DOHH2 (cell line): ENCODE results near the gene PPIB.

Experiments
- H3F3A ChIP-seq: fragments of 200-600 bp; sonication (generic), shearing (Covaris generic); 2 replicates; pipeline ENCODE4 v1.6.0; 2016; ENCODE audit warnings: antibody characterized with exemption, mild to moderate bottlenecking; ENCODE audit not compliant: control insufficient read depth, insufficient read depth
- H3K27ac ChIP-seq: fragments of 200-600 bp; sonication (generic); 2 replicates; pipeline ENCODE4 v1.5.1; 2014; ENCODE audit warnings: low read depth, mild to moderate bottlenecking, low read length, moderate library complexity
- H3K27me3 ChIP-seq: fragments of 200-600 bp; sonication (generic); 2 replicates; pipeline ENCODE4 v1.6.1; 2014; ENCODE audit warnings: mild to moderate bottlenecking, low read length, mixed read lengths; ENCODE audit not compliant: control insufficient read depth
- H3K36me3 ChIP-seq: fragments of 200-600 bp; sonication (generic); 2 replicates; pipeline ENCODE4 v1.6.1; 2014; ENCODE audit warnings: mild to moderate bottlenecking, low read length, moderate library complexity, mixed read lengths; ENCODE audit not compliant: control insufficient read depth
- H3K4me1 ChIP-seq: fragments of 200-600 bp; sonication (generic); 2 replicates; pipeline ENCODE4 v1.6.1; 2014; ENCODE audit warnings: mild to moderate bottlenecking, low read length, mixed read lengths; ENCODE audit not compliant: control insufficient read depth
- H3K4me2 ChIP-seq: fragments of 200-600 bp; sonication (generic); 2 replicates; pipeline ENCODE4 v1.6.0; 2014; ENCODE audit warnings: mild to moderate bottlenecking, low read length, moderate library complexity
- H3K4me3 ChIP-seq: fragments of 200-600 bp; sonication (generic); 2 replicates; pipeline ENCODE4 v1.5.1; 2014; ENCODE audit warnings: mild to moderate bottlenecking, low read length, mixed read lengths
- H3K79me2 ChIP-seq: fragments of 200-600 bp; sonication (generic); 2 replicates; pipeline ENCODE4 v1.6.1; 2014; ENCODE audit warnings: mild to moderate bottlenecking, low read length, mixed read lengths; ENCODE audit not compliant: control insufficient read depth
- H3K9me2 ChIP-seq: fragments of 200-600 bp; sonication (generic); replicated peaks from 2 replicates; pipeline ENCODE4 v1.6.1; 2014; ENCODE audit warnings: mild to moderate bottlenecking, low read length, mixed read lengths; ENCODE audit not compliant: control insufficient read depth
- H3K9me3 ChIP-seq: fragments of 200-600 bp; sonication (generic); 2 replicates; pipeline ENCODE4 v1.6.1; 2014; ENCODE audit warnings: antibody characterized with exemption, low read length, mixed read lengths; ENCODE audit not compliant: control insufficient read depth, insufficient read depth
- H4K20me1 ChIP-seq: fragments of 200-600 bp; sonication (generic); 2 replicates; pipeline ENCODE4 v1.6.0; 2014; ENCODE audit warnings: low read depth, mild to moderate bottlenecking, antibody characterized with exemption, low read length, moderate library complexity; ENCODE audit not compliant: control insufficient read depth, insufficient read depth
- EZH2phosphoT487 ChIP-seq: fragments of 200-600 bp; sonication (generic); IDR thresholded peaks from 2 replicates; pipeline ENCODE4 v1.6.1; 2017; ENCODE audit warnings: borderline replicate concordance, mild to moderate bottlenecking, antibody characterized with exemption, low read length, moderate library complexity, mixed read lengths
- TF ChIP-seq, protein P1 (sequence below): fragments of 200-600 bp; sonication (generic); IDR thresholded peaks from one replicate; pipeline ENCODE4 v1.5.1; 2014; ENCODE audit warnings: antibody characterized with exemption, mild to moderate bottlenecking, low read depth, low read length; ENCODE audit not compliant: poor library complexity, severe bottlenecking

PPIB gene

DNA sequence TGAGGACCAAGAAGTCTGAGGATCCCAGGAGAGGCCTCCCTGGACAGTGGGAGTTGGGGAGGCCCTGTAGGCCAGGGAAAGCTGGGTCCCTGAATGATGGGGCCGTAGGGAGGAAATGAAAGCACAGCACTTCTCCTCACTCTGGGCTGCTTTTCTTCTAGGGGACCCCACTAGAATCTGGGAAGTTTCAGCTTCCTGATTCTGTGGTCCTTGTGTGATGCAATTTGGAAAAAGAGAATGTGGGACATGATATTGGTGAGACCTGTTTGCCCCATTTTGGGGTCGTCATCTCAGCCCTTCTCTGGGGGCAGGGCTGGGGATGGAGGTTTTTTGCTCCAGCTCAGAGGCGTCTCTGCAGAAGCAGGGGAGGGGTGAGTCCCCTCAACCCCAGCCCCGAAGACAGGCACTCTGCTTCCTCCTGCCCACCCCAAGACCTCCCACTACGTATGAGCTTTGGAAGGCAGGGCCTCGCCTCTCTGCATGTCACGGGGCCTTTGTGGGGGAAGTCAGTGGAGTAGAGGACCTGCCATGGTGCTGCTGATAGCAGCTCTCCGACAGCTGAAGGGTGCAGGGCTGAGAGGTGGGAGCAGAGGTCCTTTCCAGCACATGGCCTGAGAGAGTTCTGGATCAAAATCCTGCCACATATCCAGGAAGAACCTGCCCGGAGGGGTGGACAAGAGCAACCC lies 12.8 kb downstream of the PPIB start:
- peaks cover 19% of the 10 kb centered on the region for H3K36me3 ChIP-seq
- no peak for TF ChIP-seq EZH2phosphoT487
- TF ChIP-seq, protein P1, sequence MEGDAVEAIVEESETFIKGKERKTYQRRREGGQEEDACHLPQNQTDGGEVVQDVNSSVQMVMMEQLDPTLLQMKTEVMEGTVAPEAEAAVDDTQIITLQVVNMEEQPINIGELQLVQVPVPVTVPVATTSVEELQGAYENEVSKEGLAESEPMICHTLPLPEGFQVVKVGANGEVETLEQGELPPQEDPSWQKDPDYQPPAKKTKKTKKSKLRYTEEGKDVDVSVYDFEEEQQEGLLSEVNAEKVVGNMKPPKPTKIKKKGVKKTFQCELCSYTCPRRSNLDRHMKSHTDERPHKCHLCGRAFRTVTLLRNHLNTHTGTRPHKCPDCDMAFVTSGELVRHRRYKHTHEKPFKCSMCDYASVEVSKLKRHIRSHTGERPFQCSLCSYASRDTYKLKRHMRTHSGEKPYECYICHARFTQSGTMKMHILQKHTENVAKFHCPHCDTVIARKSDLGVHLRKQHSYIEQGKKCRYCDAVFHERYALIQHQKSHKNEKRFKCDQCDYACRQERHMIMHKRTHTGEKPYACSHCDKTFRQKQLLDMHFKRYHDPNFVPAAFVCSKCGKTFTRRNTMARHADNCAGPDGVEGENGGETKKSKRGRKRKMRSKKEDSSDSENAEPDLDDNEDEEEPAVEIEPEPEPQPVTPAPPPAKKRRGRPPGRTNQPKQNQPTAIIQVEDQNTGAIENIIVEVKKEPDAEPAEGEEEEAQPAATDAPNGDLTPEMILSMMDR: no peak
- peak overlapping the region; percentile 51 for H3K27ac ChIP-seq
- peak overlapping the region; percentile 79 for H3K4me2 ChIP-seq
- H3K79me2 ChIP-seq: peaks cover 25% of the 10 kb centered on the region
- no peaks in the 10 kb centered on the region for H3K9me3 ChIP-seq
- H3K9me2 ChIP-seq: no peaks in the 10 kb centered on the region
- H3F3A ChIP-seq: peaks cover 27% of the 10 kb centered on the region
- H3K4me1 ChIP-seq: peaks cover 58% of the 10 kb centered on the region
- no peaks in the 10 kb centered on the region for H4K20me1 ChIP-seq
- no peaks in the 10 kb centered on the region for H3K27me3 ChIP-seq
- peak overlapping the region; percentile 21 for H3K4me3 ChIP-seq

- H3K4me1 ChIP-seq: peaks cover 63% of the 10 kb centered on the region
- H4K20me1 ChIP-seq: no peaks in the 10 kb centered on the region
- H3K4me2 ChIP-seq: peak overlapping the region; percentile 79
These were observed 13.4 kb downstream of the PPIB start for GRCh38 chr15:64149424-64149823.

DNA sequence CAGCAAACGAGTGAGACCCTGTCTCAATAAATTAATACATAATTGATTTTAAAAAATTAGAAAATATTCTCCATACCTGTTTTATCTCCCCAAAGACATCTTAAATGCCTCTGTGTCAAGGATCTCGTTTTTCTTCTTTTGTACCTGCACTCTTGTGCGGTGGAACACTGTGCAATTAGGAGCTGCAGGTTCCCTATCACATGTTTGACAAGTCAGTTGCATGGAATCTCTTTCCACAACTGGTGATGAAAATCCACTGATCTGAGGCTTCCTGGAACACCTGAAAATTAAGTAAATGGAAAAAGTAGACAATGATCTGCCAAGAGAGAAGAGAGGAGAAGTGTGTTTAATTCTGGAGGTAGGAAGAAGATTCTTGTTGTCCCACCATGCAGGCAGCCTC lies 14.2 kb downstream of the PPIB start:
- Histone ChIP-seq H4K20me1 (no peaks in the 10 kb centered on the region), H3K36me3 (peaks cover 10% of the 10 kb centered on the region; the same call in 1 of the 2 replicates), H3K9me3 (no peaks in the 10 kb centered on the region)

More at GRCh38 chr15:64149424-64149823, 13.4 kb downstream of the PPIB start:
- H3K9me3 ChIP-seq: no peaks in the 10 kb centered on the region
- H3K79me2 ChIP-seq: peaks cover 24% of the 10 kb centered on the region
- peak overlapping the region; percentile 51 for H3K27ac ChIP-seq
- H3K4me3 ChIP-seq: peak overlapping the region; percentile 21
- no peaks in the 10 kb centered on the region for H3K27me3 ChIP-seq
- H3K36me3 ChIP-seq: peaks cover 16% of the 10 kb centered on the region
- H3K9me2 ChIP-seq: no peaks in the 10 kb centered on the region
- H3F3A ChIP-seq: peaks cover 28% of the 10 kb centered on the region
- no peak for TF ChIP-seq EZH2phosphoT487
- TF ChIP-seq, protein P1: peak; percentile 50

More for the DNA sequence above, 14.2 kb downstream of the PPIB start:
- peaks cover 21% of the 10 kb centered on the region; the same call in 1 of the 2 replicates for H3F3A ChIP-seq
- H3K27ac ChIP-seq: no peak overlapping the region
- no peak for TF ChIP-seq EZH2phosphoT487
- TF ChIP-seq, protein P1: no peak
- peaks cover 15% of the 10 kb centered on the region for H3K79me2 ChIP-seq
- peaks cover 63% of the 10 kb centered on the region for H3K4me1 ChIP-seq
- no peak overlapping the region for H3K4me3 ChIP-seq
- H3K4me2 ChIP-seq: no peak overlapping the region
- H3K27me3 ChIP-seq: no peaks in the 10 kb centered on the region
- no peaks in the 10 kb centered on the region for H3K9me2 ChIP-seq
